Esophagus (tissue), 2 donors: ENCODE data around the gene DSCAM. TPM values are rescaled to one million over a fixed set of nuclear protein-coding genes. Genes with fewer than 3 reads are reported as not detected.

Source experiments
- H3K27ac ChIP-seq, 2 donors: one replicate each; pipeline ENCODE4 v1.5.1; 2013; ENCODE audit warnings: low read depth in 2 of 2, mild to moderate bottlenecking in 2 of 2, inconsistent platforms in 1 of 2, low read length in 1 of 2, moderate library complexity in 1 of 2
- H3K27me3 ChIP-seq, 2 donors: one replicate each; pipeline ENCODE4 v1.6.1; 2013; ENCODE audit warnings: low read length in 2 of 2, control low read depth in 1 of 2, mild to moderate bottlenecking in 1 of 2; ENCODE audit not compliant: insufficient read depth in 2 of 2, control insufficient read depth in 1 of 2
- H3K36me3 ChIP-seq, 2 donors: one replicate each; pipeline ENCODE4 v1.6.1; 2013; ENCODE audit warnings: low read length in 1 of 2; ENCODE audit not compliant: control insufficient read depth in 2 of 2, insufficient read depth in 2 of 2
- H3K4me1 ChIP-seq, 2 donors: one replicate each; pipeline ENCODE4 v1.6.1; 2013; ENCODE audit warnings: low read length in 1 of 2; ENCODE audit not compliant: control insufficient read depth in 2 of 2, insufficient read depth in 2 of 2
- H3K4me3 ChIP-seq, 2 donors: one replicate each; pipeline ENCODE4 v1.5.1; 2013; ENCODE audit warnings: low read length in 2 of 2, mild to moderate bottlenecking in 2 of 2, low read depth in 1 of 2, moderate library complexity in 1 of 2
- H3K9me3 ChIP-seq, 2 donors: one replicate each; pipeline ENCODE4 v1.6.1; 2013; ENCODE audit warnings: mild to moderate bottlenecking in 2 of 2, low read depth in 1 of 2, low read length in 1 of 2, moderate library complexity in 1 of 2; ENCODE audit not compliant: control insufficient read depth in 2 of 2, insufficient read depth in 1 of 2
- WGBS, 2 donors: extraction: QIAGEN DNeasy Blood & Tissue Kit; methylation state at CpG; one replicate each; pipeline ENCODE4 v1.1.7; 2013; 5-methylcytosine and 5-hydroxymethylcytosine counted together
- polyA plus RNA-seq, 2 donors: library from polyadenylated mRNA; stranded (reverse); fragments of 200-250 nt; gene quantifications; one replicate each; pipeline ENCODE4 v1.2.3, GENCODE V29; 2013
- donor health status: healthy with polysubstance abuse.
- donor health status: Bipolar disorder and iron deficiency.

Gene DSCAM
- polyA plus RNA-seq, 2 donors, result under 0.01 TPM; not detected in 1

GRCh38 chr21:40638466-40639251 is 208.3 kb downstream of the DSCAM start:
- H3K9me3 ChIP-seq, result peaks cover 0 to 3% of the 10 kb centered on the region in 2 donors
- H3K27ac ChIP-seq, result no peak overlapping the region
- H3K27me3 ChIP-seq, result no peaks in the 10 kb centered on the region
- H3K4me1 ChIP-seq, result no peaks in the 10 kb centered on the region
- no peaks in the 10 kb centered on the region for H3K36me3 ChIP-seq
- no peak overlapping the region for H3K4me3 ChIP-seq
- WGBS, 2 donors, result 74 to 80% methylated on average over 17 of the region's 17 CpGs

DNA sequence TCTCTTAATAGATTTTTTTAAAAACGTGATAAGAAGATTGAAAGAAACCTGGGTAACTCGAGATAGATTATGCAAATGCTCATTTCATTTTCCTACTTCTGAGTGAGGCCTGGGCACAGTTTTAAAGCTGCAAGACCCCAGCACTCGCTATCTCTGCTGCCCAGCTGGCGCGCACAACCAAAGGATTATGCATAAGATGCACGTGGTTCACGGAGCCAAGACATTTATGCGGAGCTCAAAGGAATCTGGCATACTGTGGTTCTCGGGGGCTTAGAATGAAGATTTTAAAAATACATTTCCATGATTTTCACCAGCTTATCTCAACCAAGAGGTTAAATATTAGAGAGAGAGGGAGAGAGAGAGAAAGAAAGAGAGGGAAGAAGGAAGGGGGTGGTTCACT is 210.9 kb downstream of the DSCAM start:
- H3K27me3 ChIP-seq, result no peaks in the 10 kb centered on the region
- no peaks in the 10 kb centered on the region for H3K9me3 ChIP-seq
- no peaks in the 10 kb centered on the region for H3K4me1 ChIP-seq
- H3K36me3 ChIP-seq, result no peaks in the 10 kb centered on the region
- H3K4me3 ChIP-seq, result no peak overlapping the region
- WGBS, 2 donors, result 74 to 76% methylated on average over 9 of the region's 9 CpGs
- no peak overlapping the region for H3K27ac ChIP-seq

GRCh38 chr21:40635391-40635790 is 211.6 kb downstream of the DSCAM start:
- Histone ChIP-seq H3K4me3 (no peak overlapping the region), H3K9me3 (no peaks in the 10 kb centered on the region), H3K27me3 (no peaks in the 10 kb centered on the region), H3K27ac (no peak overlapping the region), H3K36me3 (no peaks in the 10 kb centered on the region), H3K4me1 (no peaks in the 10 kb centered on the region)
- 68 to 74% methylated on average over 4 of the region's 4 CpGs for WGBS, 2 donors

- H3K9me3 ChIP-seq, result no peaks in the 10 kb centered on the region
- WGBS, 2 donors, result 87 to 91% methylated on average over 6 of the region's 6 CpGs
- no peaks in the 10 kb centered on the region for H3K4me1 ChIP-seq
- H3K4me3 ChIP-seq, result no peak overlapping the region
- H3K27me3 ChIP-seq, result no peaks in the 10 kb centered on the region
- H3K36me3 ChIP-seq, result no peaks in the 10 kb centered on the region
- no peak overlapping the region for H3K27ac ChIP-seq
These were observed 212.8 kb downstream of the DSCAM start for GRCh38 chr21:40634141-40634540.

GRCh38 chr21:40633048-40633447 is 213.9 kb downstream of the DSCAM start:
- Histone ChIP-seq H3K27me3 (no peaks in the 10 kb centered on the region), H3K4me1 (no peaks in the 10 kb centered on the region), H3K27ac (no peak overlapping the region), H3K4me3 (no peak overlapping the region), H3K36me3 (no peaks in the 10 kb centered on the region), H3K9me3 (no peaks in the 10 kb centered on the region)
- WGBS, 2 donors, result 84 to 85% methylated on average over 9 of the region's 9 CpGs

DNA sequence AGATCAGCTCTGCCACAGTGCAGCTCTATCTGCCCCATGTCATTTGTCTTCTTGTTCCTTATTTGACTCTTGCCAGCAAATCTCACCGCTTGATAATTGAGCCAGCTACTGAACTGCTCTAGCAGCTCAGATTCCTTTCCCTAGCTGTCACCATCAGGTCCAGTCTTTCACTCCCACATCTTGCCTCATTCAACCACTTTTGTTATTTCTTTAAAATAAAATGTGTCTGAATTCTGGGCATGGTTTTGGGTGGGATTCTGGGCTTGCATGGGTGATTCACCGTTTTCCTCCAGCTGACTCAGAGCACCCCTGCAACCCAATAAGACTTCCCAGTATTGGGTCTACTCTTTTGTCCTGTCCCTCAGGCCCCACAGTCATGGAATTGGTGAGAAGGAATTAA is 215.7 kb downstream of the DSCAM start:
- 66 to 70% methylated on average over 2 of the region's 2 CpGs for WGBS, 2 donors
- H3K27ac ChIP-seq, result no peak overlapping the region

DNA sequence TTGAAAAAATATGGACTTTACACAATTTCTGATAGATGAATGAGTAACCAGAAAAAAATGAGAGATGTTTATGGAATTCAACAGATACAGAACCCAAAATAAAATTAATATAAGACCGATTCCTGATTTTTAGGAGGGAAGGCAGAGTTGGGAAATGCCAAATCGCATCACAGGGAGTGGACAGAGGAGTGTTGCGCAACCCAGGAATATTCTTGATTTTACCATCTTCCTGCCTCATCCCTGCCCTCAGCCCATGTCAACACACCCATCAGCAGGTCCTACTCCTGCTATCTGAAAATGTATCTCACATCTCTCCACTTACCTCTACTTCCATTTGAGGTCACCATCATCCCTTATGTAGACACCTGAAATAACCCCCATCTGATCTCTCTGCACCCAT is 221.0 kb downstream of the DSCAM start:
- no peaks in the 10 kb centered on the region for H3K9me3 ChIP-seq
- H3K27me3 ChIP-seq, result no peaks in the 10 kb centered on the region
- no peak overlapping the region for H3K4me3 ChIP-seq
- H3K27ac ChIP-seq, result no peak overlapping the region
- WGBS, 2 donors, result 93 to 96% methylated on average over 3 of the region's 3 CpGs
- no peaks in the 10 kb centered on the region for H3K36me3 ChIP-seq
- no peaks in the 10 kb centered on the region for H3K4me1 ChIP-seq

More for the DNA sequence above, 215.7 kb downstream of the DSCAM start:
- Histone ChIP-seq H3K9me3 (no peaks in the 10 kb centered on the region), H3K27me3 (no peaks in the 10 kb centered on the region), H3K4me3 (no peak overlapping the region), H3K4me1 (no peaks in the 10 kb centered on the region), H3K36me3 (no peaks in the 10 kb centered on the region)

GRCh38 chr21:40623528-40623927 is 223.4 kb downstream of the DSCAM start:
- H3K4me3 ChIP-seq, result no peak overlapping the region
- no peaks in the 10 kb centered on the region for H3K9me3 ChIP-seq
- no peaks in the 10 kb centered on the region for H3K36me3 ChIP-seq
- no peaks in the 10 kb centered on the region for H3K27me3 ChIP-seq
- H3K27ac ChIP-seq, result no peak overlapping the region
- H3K4me1 ChIP-seq, result no peaks in the 10 kb centered on the region
- WGBS, 2 donors, result 56 to 69% methylated on average over 1 of the region's 1 CpG

DNA sequence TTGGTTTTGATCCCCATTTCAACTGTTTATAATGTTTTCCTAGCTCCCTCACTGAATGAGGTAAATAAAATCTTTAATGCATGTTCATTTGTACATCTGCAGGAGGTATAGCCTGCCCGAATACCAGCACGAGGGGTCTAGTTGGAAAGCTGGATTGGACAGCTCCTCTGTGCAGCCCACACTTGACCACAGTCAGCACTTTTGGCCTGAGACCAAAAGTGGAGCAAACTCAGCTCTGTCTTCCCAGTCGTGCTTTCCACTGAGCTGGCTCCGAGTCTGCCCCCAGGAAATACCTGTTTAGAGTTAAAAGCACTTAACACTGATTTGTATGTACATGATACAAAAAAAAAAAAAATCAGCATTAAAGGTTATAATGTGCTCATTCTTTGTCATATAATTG is 224.4 kb downstream of the DSCAM start:
- H3K9me3 ChIP-seq, result peaks cover 0 to 2% of the 10 kb centered on the region in 2 donors
- no peaks in the 10 kb centered on the region for H3K27me3 ChIP-seq
- H3K4me1 ChIP-seq, result no peaks in the 10 kb centered on the region
- H3K27ac ChIP-seq, result no peak overlapping the region
- whole genome bisulfite sequencing, 2 donors, result 32 to 38% methylated on average over 4 of the region's 4 CpGs
- no peak overlapping the region for H3K4me3 ChIP-seq
- no peaks in the 10 kb centered on the region for H3K36me3 ChIP-seq
